ENCODE data around the gene HDLBP.
"Not testable (repeated sequence)": the region's sequence is repeated elsewhere in the genome, so short reads cannot be mapped to it uniquely, and the experiment has no call there.

Gene HDLBP

GRCh38 chr2:241302759-241303651, 12.5 kb downstream of the HDLBP start:
- DNase-seq (ENCODE audit: low spot score), result no peak

DNA sequence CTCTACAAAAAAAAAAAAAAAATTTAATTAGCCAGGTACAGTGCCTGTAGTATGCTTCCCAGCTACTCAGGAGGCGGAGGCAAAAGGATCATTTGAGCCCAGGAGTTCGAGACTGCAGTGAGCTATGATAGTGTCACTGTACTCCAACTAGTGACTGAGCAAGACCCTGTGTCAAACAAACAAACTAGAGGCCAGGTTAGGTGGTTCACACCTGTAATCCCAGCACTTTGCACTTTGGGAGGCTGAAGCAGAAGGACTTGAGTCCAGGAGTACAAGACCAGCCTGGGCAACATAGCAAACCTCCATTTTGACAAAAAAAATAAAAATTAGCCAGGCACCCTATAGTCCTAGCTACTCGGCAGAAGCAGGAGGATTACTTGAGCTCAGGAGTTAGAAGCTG, 13.4 kb downstream of the HDLBP start:
- no peak for DNase-seq (ENCODE audit: low spot score)

- DNase-seq (ENCODE audit: low spot score), result no peak
Observed at GRCh38 chr2:241300000-241300399, 15.5 kb downstream of the HDLBP start.

DNA sequence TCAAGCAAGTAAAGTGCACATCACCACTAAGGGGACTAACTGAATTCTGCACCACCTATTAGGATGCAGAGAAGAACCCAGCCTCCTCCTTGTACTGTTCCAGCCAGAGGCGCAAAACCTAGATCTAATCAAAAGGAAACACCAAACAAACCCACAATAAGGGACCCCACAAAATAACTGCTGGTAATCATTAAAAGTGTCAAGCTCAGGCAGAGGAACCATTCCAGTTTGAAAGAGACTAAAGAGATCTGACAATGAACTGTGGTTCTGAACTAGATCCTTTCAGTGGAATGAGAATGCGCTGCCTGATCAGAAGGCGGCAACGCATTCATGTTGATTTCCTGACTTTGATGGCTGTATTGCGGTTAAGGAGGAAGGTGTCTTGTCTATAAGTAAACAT, 16.8 kb downstream of the HDLBP start:
- DNase-seq (ENCODE audit: low spot score), result no peak

DNA sequence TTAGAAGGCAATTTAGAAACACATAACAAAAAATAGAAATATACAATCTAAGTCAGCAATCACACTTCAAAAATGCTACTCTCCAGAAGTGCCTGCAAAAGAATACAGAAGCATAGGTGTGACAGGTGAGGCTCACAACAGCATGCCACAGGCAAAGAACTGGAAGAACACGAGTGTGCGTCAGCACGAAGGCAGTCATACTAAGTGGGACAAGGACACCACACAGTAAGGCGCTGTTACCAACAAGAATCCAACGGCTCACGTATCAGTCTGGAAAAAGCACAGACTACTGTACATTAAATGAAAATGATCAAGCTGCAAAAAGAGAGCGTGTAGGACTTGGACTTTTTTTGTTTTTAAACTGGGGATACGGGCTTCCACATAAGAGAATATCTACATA, 18.7 kb downstream of the HDLBP start:
- no peak for DNase-seq (ENCODE audit: low spot score)

GRCh38 chr2:241295326-241296095, 20.0 kb downstream of the HDLBP start:
- no peak for DNase-seq (ENCODE audit: low spot score)

DNA sequence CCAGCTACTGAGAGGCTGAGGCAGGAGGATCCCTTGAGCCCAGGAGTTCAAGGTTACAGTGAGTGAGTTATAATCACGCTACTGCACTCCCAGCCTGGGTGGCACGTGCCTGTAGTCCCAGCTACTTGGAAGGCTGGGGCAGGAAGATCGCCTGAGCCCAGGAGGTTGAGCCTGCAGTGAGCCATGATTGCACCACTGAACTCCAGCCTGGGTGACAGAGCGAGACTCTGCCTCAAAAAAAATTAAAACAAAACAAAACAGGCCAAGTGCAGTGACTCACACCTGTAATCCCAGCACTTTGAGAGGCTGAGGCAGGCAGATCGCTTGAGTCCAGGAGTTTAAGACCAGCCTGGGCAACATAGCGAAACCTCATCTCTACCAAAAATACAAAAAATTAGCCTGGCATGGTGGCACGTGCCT, 22.1 kb downstream of the HDLBP start:
- not testable (repeated sequence) for DNase-seq (ENCODE audit: low spot score)

DNA sequence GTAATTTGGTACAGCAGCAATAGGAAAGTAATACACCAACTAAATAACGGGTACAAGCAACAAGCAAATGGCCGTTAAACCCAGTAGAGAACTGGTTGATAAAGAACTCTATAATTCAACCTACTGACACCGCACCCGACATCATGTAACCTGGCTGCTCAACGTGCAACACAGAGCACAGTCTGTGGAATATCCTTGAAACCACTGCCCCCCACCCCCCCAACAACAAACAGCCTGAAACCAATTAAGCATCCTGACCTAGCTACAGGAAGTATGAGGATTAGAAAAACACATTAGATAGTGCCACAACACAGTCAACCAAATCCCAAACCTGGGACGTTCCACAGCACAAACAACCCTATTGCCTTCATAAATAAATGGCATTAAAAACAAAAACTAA, 23.5 kb downstream of the HDLBP start:
- DNase-seq (ENCODE audit: low spot score), result no peak

DNA sequence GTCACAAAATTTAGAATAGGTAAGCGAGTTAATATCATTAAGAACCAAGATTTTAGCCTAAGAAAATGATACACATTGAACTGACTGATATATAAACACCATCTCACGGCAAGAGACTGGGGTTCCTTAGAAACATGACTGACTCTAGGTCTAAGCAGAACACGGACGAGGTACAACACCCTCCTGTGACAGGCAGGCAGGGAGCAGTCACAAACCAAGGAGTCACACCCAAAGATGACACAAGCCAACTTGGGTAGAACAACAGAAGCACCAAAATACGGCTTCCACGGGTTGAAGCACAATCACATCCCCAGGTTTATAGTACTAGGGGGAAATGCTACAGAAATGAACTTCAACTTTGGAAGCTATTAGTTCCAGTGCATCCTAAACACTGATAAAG, 24.3 kb downstream of the HDLBP start:
- no peak for DNase-seq (ENCODE audit: low spot score)

- no peak for DNase-seq (ENCODE audit: low spot score)
Observed at GRCh38 chr2:241289597-241289996, 25.9 kb downstream of the HDLBP start.

- DNase-seq (ENCODE audit: low spot score), result no peak
Observed at GRCh38 chr2:241289053-241289452, 26.4 kb downstream of the HDLBP start.

- DNase-seq (ENCODE audit: low spot score), result no peak
Observed at GRCh38 chr2:241288324-241288888, 27.1 kb downstream of the HDLBP start.

GRCh38 chr2:241286348-241287090, 29.0 kb downstream of the HDLBP start:
- no peak for DNase-seq (ENCODE audit: low spot score)

GRCh38 chr2:241285596-241285995, 29.9 kb downstream of the HDLBP start:
- DNase-seq (ENCODE audit: low spot score), result no peak

DNA sequence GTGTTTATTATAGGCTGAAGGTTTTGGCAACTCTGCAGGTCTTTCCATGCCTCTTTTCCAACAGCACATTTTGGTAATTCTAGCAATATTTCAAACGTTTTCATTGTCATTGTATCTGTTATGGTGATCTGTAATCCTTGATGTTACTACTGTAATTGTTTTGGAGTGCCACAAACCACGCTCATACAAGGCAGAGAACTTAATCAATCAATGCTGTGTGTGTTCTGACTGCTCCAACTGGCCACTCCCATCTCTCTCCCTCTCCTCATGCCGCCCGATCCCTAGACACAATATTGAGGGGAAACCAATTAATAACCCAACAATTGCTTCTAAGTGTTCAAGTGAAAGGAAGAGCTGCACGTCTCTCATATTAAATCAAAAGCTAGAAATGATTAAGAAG, 32.9 kb downstream of the HDLBP start:
- no peak for DNase-seq (ENCODE audit: low spot score)

DNA sequence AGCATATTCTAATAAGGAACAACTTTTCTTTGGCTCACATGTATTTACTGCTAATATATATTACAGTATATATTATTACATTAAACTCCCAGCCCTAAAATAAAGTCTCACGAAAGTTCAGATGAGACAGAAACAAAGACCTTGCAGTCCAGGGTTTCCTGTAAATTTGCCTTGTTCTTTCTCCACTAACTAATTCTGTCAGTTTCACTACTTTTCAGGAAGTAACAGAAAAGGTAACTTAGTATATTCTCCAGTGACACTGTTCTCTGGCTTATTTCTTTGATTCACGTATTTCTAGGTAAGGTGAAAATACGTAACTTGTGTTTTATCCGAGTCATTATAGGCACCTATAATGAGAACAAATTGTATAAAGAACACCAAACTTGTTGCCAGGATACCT, 35.2 kb downstream of the HDLBP start:
- DNase-seq (ENCODE audit: low spot score), result no peak

GRCh38 chr2:241279828-241280227, 35.6 kb downstream of the HDLBP start:
- no peak for DNase-seq (ENCODE audit: low spot score)

DNA sequence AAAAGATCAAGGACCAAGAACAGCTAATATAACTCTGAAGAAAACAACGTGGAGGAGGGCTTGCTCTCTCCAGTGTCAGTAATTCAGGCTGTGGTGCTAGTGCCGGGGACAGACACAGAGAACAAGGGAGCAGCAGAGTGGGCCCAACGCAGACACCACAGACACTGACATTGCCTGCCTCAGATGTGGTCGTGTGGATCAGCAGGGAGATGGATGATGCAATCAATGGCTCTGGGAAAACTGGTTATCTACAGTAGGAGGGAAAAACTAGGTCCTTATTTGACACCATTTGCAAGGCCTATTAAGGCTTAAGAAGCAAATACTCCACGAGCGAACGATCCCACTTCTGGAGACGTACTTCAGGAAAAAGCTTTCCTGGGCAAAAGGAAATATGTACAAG, 36.1 kb downstream of the HDLBP start:
- no peak for DNase-seq (ENCODE audit: low spot score)

GRCh38 chr2:241278306-241278705, 37.2 kb downstream of the HDLBP start:
- DNase-seq (ENCODE audit: low spot score), result not testable (repeated sequence)

DNA sequence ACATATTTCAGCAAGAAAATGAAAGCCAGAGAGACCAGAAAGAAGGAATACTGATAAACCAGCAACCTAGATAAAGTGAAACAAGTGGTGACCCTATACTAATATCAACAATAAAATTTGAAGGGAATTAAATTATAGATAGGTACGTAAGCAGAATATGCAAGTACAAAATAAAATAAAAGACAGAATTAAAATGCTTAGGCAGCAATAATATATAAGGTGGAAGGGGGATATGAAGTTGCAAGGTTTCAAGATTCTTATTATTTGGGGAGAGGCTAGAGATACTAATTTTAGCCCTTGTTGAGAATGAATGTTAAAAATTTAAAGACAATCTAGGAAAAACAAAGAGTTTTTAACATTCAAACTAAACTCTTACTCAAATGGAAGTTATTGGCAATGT, 39.6 kb downstream of the HDLBP start:
- no peak for DNase-seq (ENCODE audit: low spot score)

DNA sequence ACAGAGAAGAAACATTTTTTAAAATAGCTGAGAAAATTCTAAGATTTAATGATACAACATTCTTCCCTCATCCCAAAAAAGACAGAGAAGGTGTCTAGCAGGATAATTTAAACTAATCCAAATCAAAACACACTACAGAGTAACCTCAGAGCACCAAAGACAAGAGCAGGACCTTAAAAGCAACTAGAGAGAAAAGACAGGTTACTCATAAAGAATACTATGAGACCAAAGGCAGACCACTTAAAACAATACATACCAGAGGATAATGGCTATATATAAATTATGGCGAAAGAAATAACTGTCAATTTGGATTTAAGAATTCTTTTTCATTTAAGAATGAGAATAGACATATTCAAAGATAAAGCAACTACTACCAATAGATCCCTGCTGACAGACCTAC, 40.0 kb downstream of the HDLBP start:
- no peak for DNase-seq (ENCODE audit: low spot score)

DNA sequence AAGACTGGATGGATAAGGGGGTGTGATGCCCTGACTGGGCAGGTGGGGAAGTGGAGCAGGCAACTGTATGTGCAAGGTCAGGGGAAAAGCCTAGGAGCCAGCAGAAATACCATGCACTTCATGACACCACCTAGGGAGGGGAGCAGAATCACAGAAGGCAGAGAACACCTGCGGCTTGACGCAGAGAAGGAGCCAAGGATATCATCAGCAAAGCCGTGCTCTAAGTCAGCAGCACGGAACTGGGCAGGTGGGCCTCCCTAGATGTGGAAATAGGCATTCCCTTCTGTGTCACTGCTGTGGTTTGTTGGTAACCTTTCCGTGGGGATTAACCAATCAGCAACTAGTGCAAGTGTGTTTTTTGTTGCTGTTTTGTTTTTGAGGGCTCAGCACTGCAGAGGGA, 41.3 kb downstream of the HDLBP start:
- no peak for DNase-seq (ENCODE audit: low spot score)

All from AG08396 (cell line).